Measurements from ENCODE around the gene CPED1. TPM values are rescaled to one million over a fixed set of nuclear protein-coding genes. Genes with fewer than 3 reads are reported as not detected.

The CPED1 gene
- total and polyA plus RNA-seq, 10 of the 15 experiments (the other 5 are each of a cell fraction or from before 2014, with no cell fraction given): 0.01 to 0.77 (median 0.10) TPM; not detected in 1

DNA sequence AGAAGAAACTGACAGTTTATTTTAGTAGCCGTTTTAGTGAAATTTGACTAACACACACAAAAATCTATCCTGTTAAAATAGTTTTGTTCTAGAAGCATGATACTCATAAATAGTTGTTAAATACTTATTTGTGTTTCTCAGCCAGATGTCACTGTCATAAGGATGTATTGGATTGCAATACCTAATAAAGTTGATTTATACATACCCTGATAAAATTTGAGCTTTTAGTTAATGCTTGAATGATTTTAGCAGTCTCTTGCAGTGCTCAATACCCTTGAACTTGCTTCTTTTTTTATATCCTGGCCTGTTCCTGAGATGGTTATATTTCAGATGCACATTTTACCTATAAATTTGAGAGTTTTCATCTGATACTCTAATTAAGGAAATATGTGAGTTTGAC is 27.8 kb upstream of the CPED1 start:
- Histone ChIP-seq H3K36me3 (ENCODE audit: control insufficient read depth in 2 of 2, insufficient read depth in 2 of 2, low read length in 1 of 2) (peaks cover 0 to 15% of the 10 kb centered on the region in 2 experiments; a peak in 1 of 4 replicates), H3K9ac (ENCODE audit: control insufficient read depth, insufficient read depth, low read length) (no peak overlapping the region), H3K79me2 (ENCODE audit: control insufficient read depth, insufficient read depth, low read length) (no peaks in the 10 kb centered on the region), H3K4me1 (ENCODE audit: control insufficient read depth, insufficient read depth, low read length) (no peaks in the 10 kb centered on the region), H3K27ac (ENCODE audit: control insufficient read depth, insufficient read depth) (no peak overlapping the region), H3K4me2 (ENCODE audit: control insufficient read depth, insufficient read depth) (no peak overlapping the region), H3K9me3 (replicated peaks; ENCODE audit: control insufficient read depth, insufficient read depth, low read length) (no peaks in the 10 kb centered on the region), H4K20me1 (ENCODE audit: control insufficient read depth, insufficient read depth) (no peaks in the 10 kb centered on the region), H2AFZ (ENCODE audit: control insufficient read depth, low read depth, low read length) (no peak overlapping the region), H3K27me3 (replicated peaks in 1 of 2; ENCODE audit: control insufficient read depth in 2 of 2, insufficient read depth in 2 of 2, low read length in 1 of 2) (no peaks in the 10 kb centered on the region), H3K4me3 (no peak overlapping the region)
- intact Hi-C loops (cut with micrococcal nuclease; ENCODE audit: unreplicated experiment): no loop called here
- ATAC-seq: no peak
- POLR2A ChIA-PET: interaction anchor here (2.0 kb wide), 1 partner anchor 10 kb away, joined by 8 read pairs; the partner anchor contains the start of gene ING3
- in situ Hi-C loops (cut with MboI): loop anchor here (25.0 kb wide), 1 partner anchor 577 kb away; no protein-coding TSS in a partner anchor
- DNase-seq (ENCODE audit: low read depth, low spot score): no peak
- RAD21 ChIA-PET (ENCODE audit: unreplicated experiment): interaction anchor here (1.3 kb wide), 1 partner anchor 169 kb away, joined by 3 read pairs; no protein-coding TSS in a partner anchor
- 95% methylated on average over 1 of the region's 1 CpG for WGBS (ENCODE audit: insufficient coverage, insufficient replicate concordance, low lambda C conversion rate, missing lambda C conversion rate)
- TF ChIP-seq SMC3 (IDR thresholded peaks at IDR 0.05; ENCODE audit: borderline replicate concordance, low read length) (no peak), PBX3 (IDR thresholded peaks at IDR 0.05; ENCODE audit: insufficient replicate concordance, low read depth, low read length) (no peak), FOXM1 (IDR thresholded peaks at IDR 0.05; ENCODE audit: low read depth, low read length) (no peak), YBX1 (IDR thresholded peaks at IDR 0.05) (no peak), SMARCA5 (IDR thresholded peaks at IDR 0.05) (no peak), MTA3 (IDR thresholded peaks at IDR 0.05; ENCODE audit: borderline replicate concordance, low read length) (no peak)
- TF ChIP-seq, protein P1, sequence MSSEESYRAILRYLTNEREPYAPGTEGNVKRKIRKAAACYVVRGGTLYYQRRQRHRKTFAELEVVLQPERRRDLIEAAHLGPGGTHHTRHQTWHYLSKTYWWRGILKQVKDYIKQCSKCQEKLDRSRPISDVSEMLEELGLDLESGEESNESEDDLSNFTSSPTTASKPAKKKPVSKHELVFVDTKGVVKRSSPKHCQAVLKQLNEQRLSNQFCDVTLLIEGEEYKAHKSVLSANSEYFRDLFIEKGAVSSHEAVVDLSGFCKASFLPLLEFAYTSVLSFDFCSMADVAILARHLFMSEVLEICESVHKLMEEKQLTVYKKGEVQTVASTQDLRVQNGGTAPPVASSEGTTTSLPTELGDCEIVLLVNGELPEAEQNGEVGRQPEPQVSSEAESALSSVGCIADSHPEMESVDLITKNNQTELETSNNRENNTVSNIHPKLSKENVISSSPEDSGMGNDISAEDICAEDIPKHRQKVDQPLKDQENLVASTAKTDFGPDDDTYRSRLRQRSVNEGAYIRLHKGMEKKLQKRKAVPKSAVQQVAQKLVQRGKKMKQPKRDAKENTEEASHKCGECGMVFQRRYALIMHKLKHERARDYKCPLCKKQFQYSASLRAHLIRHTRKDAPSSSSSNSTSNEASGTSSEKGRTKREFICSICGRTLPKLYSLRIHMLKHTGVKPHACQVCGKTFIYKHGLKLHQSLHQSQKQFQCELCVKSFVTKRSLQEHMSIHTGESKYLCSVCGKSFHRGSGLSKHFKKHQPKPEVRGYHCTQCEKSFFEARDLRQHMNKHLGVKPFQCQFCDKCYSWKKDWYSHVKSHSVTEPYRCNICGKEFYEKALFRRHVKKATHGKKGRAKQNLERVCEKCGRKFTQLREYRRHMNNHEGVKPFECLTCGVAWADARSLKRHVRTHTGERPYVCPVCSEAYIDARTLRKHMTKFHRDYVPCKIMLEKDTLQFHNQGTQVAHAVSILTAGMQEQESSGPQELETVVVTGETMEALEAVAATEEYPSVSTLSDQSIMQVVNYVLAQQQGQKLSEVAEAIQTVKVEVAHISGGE (CRISPR knock-in tag; IDR thresholded peaks at IDR 0.05): no peak
- SMC1A ChIA-PET (ENCODE audit: uncharacterized antibody, unreplicated experiment): interaction anchor here (1.5 kb wide), 1 partner anchor 168 kb away, joined by 4 read pairs; no protein-coding TSS in a partner anchor
- CTCF ChIA-PET: interaction anchor here (1.5 to 3.0 kb wide), 3 partner anchors 27 to 169 kb away, joined by 3 to 13 read pairs (median 7); partner anchors contain the start of gene CPED1
- no TSS peak for BruUV-seq (replicated peaks)
- no peak for FAIRE-seq
